HepG2 (cell line): Measurements from ENCODE around the gene EXO1. TPM values are rescaled to one million over a fixed set of nuclear protein-coding genes. Genes with fewer than 3 reads are reported as not detected.
"Not testable (repeated sequence)": the region's sequence is repeated elsewhere in the genome, so short reads cannot be mapped to it uniquely, and the experiment has no call there.

Experiments used
- ATAC-seq: fragments of 200-7000 bp; cut with Tn5 transposase; 3 replicates; pipeline ENCODE4 v1.9.1; 2020; ENCODE audit warnings: mild to moderate bottlenecking, moderate library complexity
- BruUV-seq: library from RNA; stranded (reverse); fragments of 400-500 nt; replicated peaks from 2 replicates; lab custom pipeline; 2021; lab: Mats Ljungman, UMichigan
- CTCF ChIA-PET: fragments of 300-600 bp; formaldehyde crosslinking; extraction: SDS; loops from one replicate; lab custom pipeline; 2021; ENCODE audit warnings: low total read pairs, inconsistent platforms, low intra/inter-chr PET ratio; lab: Yijun Ruan, JAX
- POLR2A ChIA-PET: fragments of 350-600 bp; sonication (Branson Sonifier 250); formaldehyde crosslinking; loops from one replicate; lab custom pipeline; 2020; ENCODE audit warnings: antibody characterized with exemption, inconsistent platforms; lab: Yijun Ruan, JAX
- DNase-seq: peaks from one replicate; pipeline ENCODE4 v3.0.0-alpha.2; 2015; ENCODE audit warnings: low spot score
- FAIRE-seq: peaks from 3 replicates; lab custom pipeline; 2011; peaks lifted over from hg19 to GRCh38; lab: Jason Lieb, UNC
- H2AFZ ChIP-seq: one replicate; pipeline ENCODE4 v1.6.1; 2011; ENCODE audit warnings: low read length, inconsistent platforms
- H3K27ac ChIP-seq: fragments of 300-600 bp; 3 replicates; pipeline ENCODE4 v1.8.0; 2011; ENCODE audit warnings: mixed run types, mild to moderate bottlenecking, mixed read lengths, low read length, inconsistent platforms; ENCODE audit not compliant: insufficient read depth; ENCODE audit errors: extremely low read length
- H3K27me3 ChIP-seq, 2 experiments: fragments of 200-600 bp in 1 of 2; 2 replicates in 1 of 2; 3 replicates in 1 of 2; pipeline versions ENCODE4 v1.6.0 to v1.8.0; 2011; ENCODE audit warnings: low read length in 2 of 2, mild to moderate bottlenecking in 2 of 2, moderate library complexity in 2 of 2, inconsistent platforms in 1 of 2; ENCODE audit not compliant: insufficient read depth in 2 of 2, control insufficient read depth in 1 of 2
- H3K36me3 ChIP-seq, 2 experiments: fragments of 200-600 bp in 1 of 2; replicated peaks in 1 of 2; 2 replicates in 1 of 2; 3 replicates in 1 of 2; pipeline versions ENCODE4 v1.5.1 to v1.8.0; 2011; ENCODE audit warnings: low read length in 2 of 2, inconsistent platforms in 1 of 2; ENCODE audit not compliant: insufficient read depth in 2 of 2, control insufficient read depth in 1 of 2
- H3K4me1 ChIP-seq: 2 replicates; pipeline ENCODE4 v1.5.1; 2012; ENCODE audit warnings: low read length, inconsistent platforms; ENCODE audit not compliant: insufficient read depth
- H3K4me2 ChIP-seq: 2 replicates; pipeline ENCODE4 v1.6.0; 2011; ENCODE audit warnings: low read depth, low read length, inconsistent platforms
- H3K4me3 ChIP-seq, 3 experiments: fragments of 200-600 bp in 1 of 3; sonication (generic), shearing (Covaris generic) in 1 of 3; replicated peaks in 1 of 3; 2 replicates each; pipeline ENCODE4 v1.5.1; 2011 to 2016; ENCODE audit warnings: low read length in 3 of 3, inconsistent platforms in 2 of 3, low read depth in 2 of 3, mild to moderate bottlenecking in 2 of 3, control low read depth in 1 of 3, mixed read lengths in 1 of 3; ENCODE audit not compliant: insufficient read depth in 1 of 3
- H3K79me2 ChIP-seq: one replicate; pipeline ENCODE4 v1.6.1; 2011; ENCODE audit warnings: low read length, inconsistent platforms; ENCODE audit not compliant: insufficient read depth
- H3K9ac ChIP-seq: 2 replicates; pipeline ENCODE4 v1.6.0; 2011; ENCODE audit warnings: mild to moderate bottlenecking, low read depth, low read length, inconsistent platforms; ENCODE audit not compliant: insufficient read depth
- H3K9me3 ChIP-seq: 2 replicates; pipeline ENCODE4 v1.5.1; 2012; ENCODE audit warnings: mild to moderate bottlenecking, low read length
- H4K20me1 ChIP-seq: 2 replicates; pipeline ENCODE4 v1.6.0; 2011; ENCODE audit warnings: inconsistent platforms, mild to moderate bottlenecking, low read length, moderate library complexity; ENCODE audit not compliant: insufficient read depth
- CCAR2 ChIP-seq: fragments of 200-400 bp; formaldehyde crosslinking; optimal IDR thresholded peaks from 2 replicates; pipeline ENCODE3; 2018; ENCODE audit warnings: low read depth, mild to moderate bottlenecking, low read length, moderate library complexity
- WGBS: methylation state at CpG from one replicate; pipeline ENCODE4 v1.1.6; 2017; ENCODE audit warnings: low lambda C conversion rate; 5-methylcytosine and 5-hydroxymethylcytosine counted together
- in situ Hi-C: cut with HindIII; loops from 2 replicates; pipeline ENCODE4 v1.10.0; 2017; ENCODE audit warnings: low pct_unique_long_range_greater_than_20kb; ENCODE audit not compliant: extremely low pct_ligation_motif_present
- intact Hi-C: fragments of 100-400 bp; cut with micrococcal nuclease; formaldehyde crosslinking; loops from one replicate; pipeline ENCODE4 v1.10.0; 2022; ENCODE audit not compliant: unreplicated experiment
- polyA plus RNA-seq, 8 experiments: library from polyadenylated mRNA; depleted of rRNA in 3 of 8; stranded (reverse) in 7 of 8; unstranded in 1 of 8; fragments of >200 nt; fragmentation: Illumina TruSeq in 4 of 8; extraction: Trizol in 4 of 8; gene quantifications; 2 replicates each; pipeline versions ENCODE4 v1.2.1 to v1.2.3, GENCODE V29; 2011 to 2016; ENCODE audit warnings: low read depth in 4 of 8, missing spikeins in 1 of 8, mixed read lengths in 1 of 8; ENCODE audit not compliant: insufficient read depth in 1 of 8
- total RNA-seq, 5 experiments: library from RNA; depleted of rRNA; stranded (reverse); fragments of >200 nt; fragmentation: Illumina TruSeq; extraction: Trizol; gene quantifications; 2 replicates each; pipeline ENCODE4 v1.2.3, GENCODE V29; 2016; ENCODE audit warnings: low read depth in 1 of 5
- TF ChIP-seq, protein P1 (sequence below): sonication (generic); formaldehyde crosslinking; IDR thresholded peaks from 2 replicates; pipeline ENCODE4 v1.4.0; 2020; ENCODE audit warnings: missing genetic modification reagents
- TF ChIP-seq, protein P2 (sequence below): sonication (generic); formaldehyde crosslinking; IDR thresholded peaks from 2 replicates; pipeline ENCODE4 v1.5.0; 2020; ENCODE audit warnings: missing genetic modification reagents, mild to moderate bottlenecking, borderline replicate concordance

EXO1 gene
- total and polyA plus RNA-seq, 2 of the 13 experiments (the other 11 are each of a cell fraction or from before 2014, with no cell fraction given), result 3.2 to 26.1 TPM

- H2AFZ ChIP-seq, result no peak overlapping the region
- BruUV-seq, result no TSS peak
- H3K27ac ChIP-seq, result no peak overlapping the region
- intact Hi-C loops (no loop called here), in situ Hi-C loops (no loop called here)
- no peak overlapping the region for H3K4me2 ChIP-seq
- ChIA-PET CTCF (no interaction called here), POLR2A (no interaction called here)
- no peaks in the 10 kb centered on the region for H3K79me2 ChIP-seq
- no peaks in the 10 kb centered on the region for H3K36me3 ChIP-seq
- TF ChIP-seq, protein P1, sequence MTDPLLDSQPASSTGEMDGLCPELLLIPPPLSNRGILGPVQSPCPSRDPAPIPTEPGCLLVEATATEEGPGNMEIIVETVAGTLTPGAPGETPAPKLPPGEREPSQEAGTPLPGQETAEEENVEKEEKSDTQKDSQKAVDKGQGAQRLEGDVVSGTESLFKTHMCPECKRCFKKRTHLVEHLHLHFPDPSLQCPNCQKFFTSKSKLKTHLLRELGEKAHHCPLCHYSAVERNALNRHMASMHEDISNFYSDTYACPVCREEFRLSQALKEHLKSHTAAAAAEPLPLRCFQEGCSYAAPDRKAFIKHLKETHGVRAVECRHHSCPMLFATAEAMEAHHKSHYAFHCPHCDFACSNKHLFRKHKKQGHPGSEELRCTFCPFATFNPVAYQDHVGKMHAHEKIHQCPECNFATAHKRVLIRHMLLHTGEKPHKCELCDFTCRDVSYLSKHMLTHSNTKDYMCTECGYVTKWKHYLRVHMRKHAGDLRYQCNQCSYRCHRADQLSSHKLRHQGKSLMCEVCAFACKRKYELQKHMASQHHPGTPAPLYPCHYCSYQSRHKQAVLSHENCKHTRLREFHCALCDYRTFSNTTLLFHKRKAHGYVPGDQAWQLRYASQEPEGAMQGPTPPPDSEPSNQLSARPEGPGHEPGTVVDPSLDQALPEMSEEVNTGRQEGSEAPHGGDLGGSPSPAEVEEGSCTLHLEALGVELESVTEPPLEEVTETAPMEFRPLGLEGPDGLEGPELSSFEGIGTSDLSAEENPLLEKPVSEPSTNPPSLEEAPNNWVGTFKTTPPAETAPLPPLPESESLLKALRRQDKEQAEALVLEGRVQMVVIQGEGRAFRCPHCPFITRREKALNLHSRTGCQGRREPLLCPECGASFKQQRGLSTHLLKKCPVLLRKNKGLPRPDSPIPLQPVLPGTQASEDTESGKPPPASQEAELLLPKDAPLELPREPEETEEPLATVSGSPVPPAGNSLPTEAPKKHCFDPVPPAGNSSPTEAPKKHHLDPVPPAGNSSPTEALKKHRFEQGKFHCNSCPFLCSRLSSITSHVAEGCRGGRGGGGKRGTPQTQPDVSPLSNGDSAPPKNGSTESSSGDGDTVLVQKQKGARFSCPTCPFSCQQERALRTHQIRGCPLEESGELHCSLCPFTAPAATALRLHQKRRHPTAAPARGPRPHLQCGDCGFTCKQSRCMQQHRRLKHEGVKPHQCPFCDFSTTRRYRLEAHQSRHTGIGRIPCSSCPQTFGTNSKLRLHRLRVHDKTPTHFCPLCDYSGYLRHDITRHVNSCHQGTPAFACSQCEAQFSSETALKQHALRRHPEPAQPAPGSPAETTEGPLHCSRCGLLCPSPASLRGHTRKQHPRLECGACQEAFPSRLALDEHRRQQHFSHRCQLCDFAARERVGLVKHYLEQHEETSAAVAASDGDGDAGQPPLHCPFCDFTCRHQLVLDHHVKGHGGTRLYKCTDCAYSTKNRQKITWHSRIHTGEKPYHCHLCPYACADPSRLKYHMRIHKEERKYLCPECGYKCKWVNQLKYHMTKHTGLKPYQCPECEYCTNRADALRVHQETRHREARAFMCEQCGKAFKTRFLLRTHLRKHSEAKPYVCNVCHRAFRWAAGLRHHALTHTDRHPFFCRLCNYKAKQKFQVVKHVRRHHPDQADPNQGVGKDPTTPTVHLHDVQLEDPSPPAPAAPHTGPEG, result no peak
- TF ChIP-seq CCAR2, result no peak
- TF ChIP-seq, protein P2, sequence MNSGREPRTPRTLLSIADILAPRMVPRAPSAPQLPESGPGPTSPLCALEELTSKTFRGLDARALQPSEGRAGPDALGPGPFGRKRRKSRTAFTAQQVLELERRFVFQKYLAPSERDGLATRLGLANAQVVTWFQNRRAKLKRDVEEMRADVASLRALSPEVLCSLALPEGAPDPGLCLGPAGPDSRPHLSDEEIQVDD, result no peak
- H3K9ac ChIP-seq, result no peak overlapping the region
- H3K27me3 ChIP-seq, result no peaks in the 10 kb centered on the region
- no peaks in the 10 kb centered on the region for H3K9me3 ChIP-seq
- no peaks in the 10 kb centered on the region for H4K20me1 ChIP-seq
- ATAC-seq (no peak), FAIRE-seq (no peak), DNase-seq (no peak)
- no peak overlapping the region for H3K4me3 ChIP-seq
- WGBS, result 0% methylated on average over 3 of the region's 3 CpGs
- H3K4me1 ChIP-seq, result no peaks in the 10 kb centered on the region
Observed at GRCh38 chr1:241802863-241803262, 45.1 kb upstream of the EXO1 start.

- CTCF ChIA-PET, ATAC-seq, POLR2A ChIA-PET, H3K9ac ChIP-seq, H4K20me1 ChIP-seq, H3K79me2 ChIP-seq, H3K9me3 ChIP-seq, H3K4me3 ChIP-seq, H3K4me2 ChIP-seq, DNase-seq, H3K36me3 ChIP-seq, intact Hi-C loops, H2AFZ ChIP-seq, H3K4me1 ChIP-seq, H3K27ac ChIP-seq, in situ Hi-C loops, H3K27me3 ChIP-seq, FAIRE-seq, BruUV-seq: not testable (repeated sequence)
- WGBS, result 0% methylated on average over 4 of the region's 4 CpGs
Observed at GRCh38 chr1:241804706-241805105, 43.3 kb upstream of the EXO1 start.
